Uterus (tissue), 4 donors: ENCODE results near the gene KRT6A. TPM values are rescaled to one million over a fixed set of nuclear protein-coding genes. Genes with fewer than 3 reads are reported as not detected.

Experiments used
- DNase-seq, 2 donors: peaks; one replicate each; pipeline ENCODE4 v3.0.0-alpha.2; 2019 to 2020
- H3K27ac ChIP-seq, 2 donors: fragments of 200-600 bp; sonication (generic); 1 replicate in 1 of 2; 2 replicates in 1 of 2; pipeline ENCODE4 v1.5.1; 2016 to 2018
- H3K27me3 ChIP-seq, 2 donors: fragments of 200-600 bp; sonication (generic); one replicate each; pipeline ENCODE4 v1.5.1; 2018 to 2019; ENCODE audit warnings: control low read depth in 1 of 2
- H3K36me3 ChIP-seq, 2 donors: fragments of 200-600 bp; sonication (generic); one replicate each; pipeline ENCODE4 v1.5.1; 2019; ENCODE audit warnings: control low read depth in 1 of 2
- H3K4me1 ChIP-seq, 2 donors: fragments of 200-600 bp; sonication (generic); one replicate each; pipeline ENCODE4 v1.5.1; 2018 to 2019; ENCODE audit warnings: control low read depth in 1 of 2
- H3K4me3 ChIP-seq, 2 donors: fragments of 200-600 bp; sonication (generic); 1 replicate in 1 of 2; 2 replicates in 1 of 2; pipeline ENCODE4 v1.5.1; 2018 to 2019; ENCODE audit warnings: mild to moderate bottlenecking in 1 of 2
- H3K9me3 ChIP-seq, 2 donors: fragments of 200-600 bp; sonication (generic); one replicate each; pipeline ENCODE4 v1.5.1; 2019; ENCODE audit warnings: control low read depth in 1 of 2
- POLR2A ChIP-seq, 2 donors: fragments of 450-650 bp; IDR thresholded peaks; one replicate each; pipeline ENCODE4 v1.6.1; 2016; ENCODE audit warnings: antibody characterized with exemption in 2 of 2, mild to moderate bottlenecking in 1 of 2, moderate library complexity in 1 of 2
- intact Hi-C: fragments of 100-400 bp; cut with DNase I; formaldehyde crosslinking; loops from one replicate; pipeline ENCODE4 v1.15.1; 2023; ENCODE audit warnings: low total_unique reads
- total RNA-seq, 4 donors: library from RNA; depleted of rRNA in 3 of 4; stranded (reverse); fragments of >200 nt in 3 of 4; gene quantifications; one replicate each; pipeline versions ENCODE4 v1.1.0 to v1.2.4, GENCODE V29; 2014 to 2023
- TF ChIP-seq, protein P1 (sequence below), 4 experiments: fragments of 200-600 bp in 2 of 4; fragments of 450-650 bp in 2 of 4; sonication (generic) in 2 of 4; IDR thresholded peaks; one replicate each; pipeline ENCODE4 v1.5.1; 2016 to 2019; ENCODE audit warnings: antibody characterized with exemption in 4 of 4, mild to moderate bottlenecking in 2 of 4, moderate library complexity in 1 of 4
- donor health status: DM: yes; HTN: yes; CAD: no.

Gene KRT6A
- total RNA-seq, 4 donors from 2014 or later: 0.90 to 48.5 (median 1.7) TPM; not detected in 1

- Histone ChIP-seq H3K4me3 (no peak overlapping the region), H3K4me1 (no peaks in the 10 kb centered on the region), H3K27me3 (no peaks in the 10 kb centered on the region), H3K36me3 (no peaks in the 10 kb centered on the region), H3K9me3 (no peaks in the 10 kb centered on the region), H3K27ac (peak overlapping the region; percentile 37 to 42)
- peak in 1 of 2 donors; percentile 22 for DNase-seq
- TF ChIP-seq, protein P1, sequence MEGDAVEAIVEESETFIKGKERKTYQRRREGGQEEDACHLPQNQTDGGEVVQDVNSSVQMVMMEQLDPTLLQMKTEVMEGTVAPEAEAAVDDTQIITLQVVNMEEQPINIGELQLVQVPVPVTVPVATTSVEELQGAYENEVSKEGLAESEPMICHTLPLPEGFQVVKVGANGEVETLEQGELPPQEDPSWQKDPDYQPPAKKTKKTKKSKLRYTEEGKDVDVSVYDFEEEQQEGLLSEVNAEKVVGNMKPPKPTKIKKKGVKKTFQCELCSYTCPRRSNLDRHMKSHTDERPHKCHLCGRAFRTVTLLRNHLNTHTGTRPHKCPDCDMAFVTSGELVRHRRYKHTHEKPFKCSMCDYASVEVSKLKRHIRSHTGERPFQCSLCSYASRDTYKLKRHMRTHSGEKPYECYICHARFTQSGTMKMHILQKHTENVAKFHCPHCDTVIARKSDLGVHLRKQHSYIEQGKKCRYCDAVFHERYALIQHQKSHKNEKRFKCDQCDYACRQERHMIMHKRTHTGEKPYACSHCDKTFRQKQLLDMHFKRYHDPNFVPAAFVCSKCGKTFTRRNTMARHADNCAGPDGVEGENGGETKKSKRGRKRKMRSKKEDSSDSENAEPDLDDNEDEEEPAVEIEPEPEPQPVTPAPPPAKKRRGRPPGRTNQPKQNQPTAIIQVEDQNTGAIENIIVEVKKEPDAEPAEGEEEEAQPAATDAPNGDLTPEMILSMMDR (IDR thresholded peaks at IDR 0.05): no peak
- TF ChIP-seq POLR2A (IDR thresholded peaks at IDR 0.05): no peak
- intact Hi-C loops: no loop called here
These were observed 46.2 kb upstream of the KRT6A start for GRCh38 chr12:52539083-52539820.

DNA sequence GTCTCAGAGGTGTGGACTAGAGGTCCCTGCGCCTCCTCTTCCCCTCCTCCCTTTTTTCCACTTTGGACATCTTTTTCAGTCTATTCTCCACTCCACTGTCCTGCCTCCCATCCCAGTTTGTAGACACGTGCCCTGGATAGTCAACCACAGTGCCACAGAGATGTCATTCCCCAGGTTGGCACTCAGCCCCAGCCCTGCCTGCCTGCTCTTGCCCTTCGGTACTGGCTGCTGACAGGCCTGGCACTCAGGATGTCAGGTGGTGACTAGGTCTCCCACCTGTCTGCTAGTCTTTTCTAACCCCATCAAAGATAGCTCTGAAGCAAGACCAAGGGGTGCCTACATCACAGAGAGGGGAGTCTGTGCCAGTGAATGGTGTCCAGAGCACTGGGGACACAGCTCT is 44.0 kb upstream of the KRT6A start:
- H3K36me3 ChIP-seq: no peaks in the 10 kb centered on the region
- H3K27me3 ChIP-seq: no peaks in the 10 kb centered on the region
- no peaks in the 10 kb centered on the region for H3K9me3 ChIP-seq
- no peak for DNase-seq
- no peak overlapping the region for H3K27ac ChIP-seq
- H3K4me3 ChIP-seq: no peak overlapping the region
- no peaks in the 10 kb centered on the region for H3K4me1 ChIP-seq
- intact Hi-C loops: no loop called here
- TF ChIP-seq, protein P1 (IDR thresholded peaks at IDR 0.05): no peak
- no peak for TF ChIP-seq POLR2A (IDR thresholded peaks at IDR 0.05)

DNA sequence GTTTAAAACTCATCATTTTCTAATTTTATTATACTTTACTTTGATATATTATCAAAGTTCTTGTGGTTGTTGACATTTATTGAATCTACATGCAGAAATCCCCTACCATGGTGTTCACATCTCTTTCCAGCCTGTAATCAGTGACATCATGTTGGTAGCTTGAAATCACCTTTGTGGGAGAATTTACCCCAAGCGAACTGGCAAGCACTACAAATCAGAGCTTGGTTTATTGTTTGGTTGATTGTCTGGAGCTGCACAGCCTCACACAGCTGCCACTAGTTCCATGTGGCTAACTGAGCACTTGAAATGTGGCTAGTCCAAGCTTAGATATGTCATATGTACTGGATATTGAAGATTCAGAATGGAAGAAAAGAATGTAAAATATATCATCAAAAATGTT is 42.5 kb upstream of the KRT6A start:
- no peak overlapping the region for H3K27ac ChIP-seq
- no peak for TF ChIP-seq POLR2A (IDR thresholded peaks at IDR 0.05)
- TF ChIP-seq, protein P1 (IDR thresholded peaks at IDR 0.05): no peak
- H3K36me3 ChIP-seq: no peaks in the 10 kb centered on the region
- no peak for DNase-seq
- intact Hi-C loops: no loop called here
- no peaks in the 10 kb centered on the region for H3K4me1 ChIP-seq
- H3K9me3 ChIP-seq: no peaks in the 10 kb centered on the region
- no peaks in the 10 kb centered on the region for H3K27me3 ChIP-seq
- H3K4me3 ChIP-seq: no peak overlapping the region

- no peaks in the 10 kb centered on the region for H3K9me3 ChIP-seq
- no peaks in the 10 kb centered on the region for H3K36me3 ChIP-seq
- DNase-seq: no peak
- intact Hi-C loops: no loop called here
- H3K4me3 ChIP-seq: no peak overlapping the region
- no peaks in the 10 kb centered on the region for H3K4me1 ChIP-seq
- H3K27me3 ChIP-seq: no peaks in the 10 kb centered on the region
- no peak for TF ChIP-seq POLR2A (IDR thresholded peaks at IDR 0.05)
- TF ChIP-seq, protein P1 (IDR thresholded peaks at IDR 0.05): no peak
- H3K27ac ChIP-seq: no peak overlapping the region
These were observed 41.4 kb upstream of the KRT6A start for GRCh38 chr12:52534482-52534881.

GRCh38 chr12:52533686-52534470 is 40.8 kb upstream of the KRT6A start:
- no peak for DNase-seq
- TF ChIP-seq POLR2A (IDR thresholded peaks at IDR 0.05): no peak
- TF ChIP-seq, protein P1 (IDR thresholded peaks at IDR 0.05): no peak
- H3K9me3 ChIP-seq: no peaks in the 10 kb centered on the region
- H3K4me3 ChIP-seq: no peak overlapping the region
- H3K4me1 ChIP-seq: no peaks in the 10 kb centered on the region
- H3K27ac ChIP-seq: no peak overlapping the region
- H3K27me3 ChIP-seq: no peaks in the 10 kb centered on the region
- no peaks in the 10 kb centered on the region for H3K36me3 ChIP-seq
- intact Hi-C loops: no loop called here
